Measurements from ENCODE around the gene BAG2. TPM values are rescaled to one million over a fixed set of nuclear protein-coding genes. Genes with fewer than 3 reads are reported as not detected.
A peak's percentile ranks its signal among the peaks of the same experiment; 100 is the strongest.

BAG2 gene
- total and polyA plus RNA-seq, 2 of the 13 experiments (the other 11 are each of a cell fraction or from before 2014, with no cell fraction given), result 5.7 to 15.1 TPM

- no peak for FAIRE-seq
- H3K4me3 ChIP-seq (replicated peaks in 1 of 3; ENCODE audit: insufficient read depth in 1 of 3, low read depth in 2 of 3, low read length in 3 of 3), result peak overlapping the region; percentile 69 to 90 (median 72); a peak in 5 of 6 replicates
- intact Hi-C loops (cut with micrococcal nuclease; ENCODE audit: unreplicated experiment), result loop anchor here (5.0 kb wide), 5 partner anchors 47 to 272 kb away; partner anchors contain the start of genes BEND6, PRIM2 and RAB23
- peak overlapping the region; percentile 94 for H3K27ac ChIP-seq (ENCODE audit: extremely low read length, insufficient read depth, low read length)
- peaks cover 51% of the 10 kb centered on the region for H3K4me1 ChIP-seq (ENCODE audit: insufficient read depth, low read length)
- H3K9me3 ChIP-seq (ENCODE audit: low read length), result no peaks in the 10 kb centered on the region
- ChIA-PET POLR2A (no interaction called here), CTCF (ENCODE audit: low intra/inter-chr PET ratio, low total read pairs) (no interaction called here)
- H2AFZ ChIP-seq (ENCODE audit: low read length), result no peak overlapping the region
- ATAC-seq, result no peak
- H3K36me3 ChIP-seq (replicated peaks in 1 of 2; ENCODE audit: control insufficient read depth in 1 of 2, insufficient read depth in 2 of 2, low read length in 2 of 2), result no peaks in the 10 kb centered on the region; a peak in 3 of 5 replicates
- H3K9ac ChIP-seq (ENCODE audit: insufficient read depth, low read depth, low read length), result peak overlapping the region; percentile 89
- WGBS (ENCODE audit: low lambda C conversion rate), result 35% methylated on average over 3 of the region's 3 CpGs
- BruUV-seq (replicated peaks), result no TSS peak
- DNase-seq (ENCODE audit: low spot score), result no peak
- peaks cover 69% of the 10 kb centered on the region for H3K79me2 ChIP-seq (ENCODE audit: insufficient read depth, low read length)
- H3K27me3 ChIP-seq (ENCODE audit: control insufficient read depth in 1 of 2, insufficient read depth in 2 of 2, low read length in 2 of 2), result no peaks in the 10 kb centered on the region; a peak in 1 of 5 replicates
- in situ Hi-C loops (cut with HindIII; ENCODE audit: extremely low pct_ligation_motif_present, low pct_unique_long_range_greater_than_20kb), result no loop called here
- TF ChIP-seq BRD4 (CRISPR knock-in tag; IDR thresholded peaks at IDR 0.05) (no peak), ZBTB40 (IDR thresholded peaks at IDR 0.05) (0 out of 2 replicates have a peak, but pooled peaks have one; percentile 33), ZBTB40 (CRISPR knock-in tag; IDR thresholded peaks at IDR 0.05) (no peak), ZNF362 (CRISPR knock-in tag; IDR thresholded peaks at IDR 0.05; ENCODE audit: borderline replicate concordance) (0 out of 2 replicates have a peak, but pooled peaks have one; percentile 21), ZSCAN9 (CRISPR knock-in tag; IDR thresholded peaks at IDR 0.05; ENCODE audit: borderline replicate concordance) (0 out of 2 replicates have a peak, but pooled peaks have one; percentile 4), ZFP36L2 (CRISPR knock-in tag; IDR thresholded peaks at IDR 0.05) (no peak)
- peak overlapping the region; percentile 97 for H3K4me2 ChIP-seq (ENCODE audit: low read depth, low read length)
- no peaks in the 10 kb centered on the region for H4K20me1 ChIP-seq (ENCODE audit: insufficient read depth, low read length)
Observed at GRCh38 chr6:57174511-57174907, 2.4 kb downstream of the BAG2 start.

Measured in HepG2 (cell line).